DMS79 treated with DMSO at 0.1 percent for 48 hours (cell line): ENCODE data around the gene CPO.

Source experiments
- DNase-seq: peaks from one replicate; lab custom pipeline; 2025; lab: John Stamatoyannopoulos, UW

The CPO gene

DNA sequence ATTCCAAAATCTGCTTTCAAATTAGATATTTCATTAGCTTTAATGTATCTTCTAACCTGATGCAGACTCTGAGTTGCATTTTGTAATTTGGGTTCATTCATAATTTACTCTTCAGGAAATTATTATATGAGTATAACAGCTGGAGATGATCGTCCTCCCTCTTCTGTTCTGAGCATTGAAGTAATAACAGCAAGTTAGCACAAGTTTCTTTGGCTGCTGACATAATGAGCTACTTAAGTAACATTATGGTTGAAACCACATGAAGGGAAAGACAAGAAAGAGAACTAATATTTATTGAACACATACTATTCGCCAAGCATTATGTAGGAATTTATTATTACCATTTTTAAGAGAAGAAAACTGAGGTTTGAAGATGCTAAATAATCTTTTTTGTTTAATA is 75.1 kb downstream of the CPO start:
- DNase-seq, result no peak

DNA sequence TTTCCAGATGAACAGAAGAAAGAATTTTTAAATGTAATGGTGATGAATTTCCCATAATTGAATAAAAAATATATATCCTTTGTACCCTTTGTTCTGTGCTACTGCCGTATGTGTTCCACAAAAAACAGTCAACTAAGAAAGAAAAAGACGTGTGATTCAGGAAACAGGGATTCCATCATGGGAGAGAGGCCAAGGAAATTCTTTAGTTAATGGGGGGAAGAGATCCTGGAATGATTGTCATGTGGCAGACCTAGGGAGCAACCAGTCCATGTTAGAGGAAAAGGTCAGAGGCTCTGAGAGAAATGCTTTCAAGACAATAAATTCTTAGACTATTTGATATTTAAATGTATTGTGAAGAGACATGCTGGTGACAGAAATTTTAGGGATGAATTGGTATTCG is 76.6 kb downstream of the CPO start:
- no peak for DNase-seq
